ENCODE data around the gene PRKG1.

PRKG1 gene

DNA sequence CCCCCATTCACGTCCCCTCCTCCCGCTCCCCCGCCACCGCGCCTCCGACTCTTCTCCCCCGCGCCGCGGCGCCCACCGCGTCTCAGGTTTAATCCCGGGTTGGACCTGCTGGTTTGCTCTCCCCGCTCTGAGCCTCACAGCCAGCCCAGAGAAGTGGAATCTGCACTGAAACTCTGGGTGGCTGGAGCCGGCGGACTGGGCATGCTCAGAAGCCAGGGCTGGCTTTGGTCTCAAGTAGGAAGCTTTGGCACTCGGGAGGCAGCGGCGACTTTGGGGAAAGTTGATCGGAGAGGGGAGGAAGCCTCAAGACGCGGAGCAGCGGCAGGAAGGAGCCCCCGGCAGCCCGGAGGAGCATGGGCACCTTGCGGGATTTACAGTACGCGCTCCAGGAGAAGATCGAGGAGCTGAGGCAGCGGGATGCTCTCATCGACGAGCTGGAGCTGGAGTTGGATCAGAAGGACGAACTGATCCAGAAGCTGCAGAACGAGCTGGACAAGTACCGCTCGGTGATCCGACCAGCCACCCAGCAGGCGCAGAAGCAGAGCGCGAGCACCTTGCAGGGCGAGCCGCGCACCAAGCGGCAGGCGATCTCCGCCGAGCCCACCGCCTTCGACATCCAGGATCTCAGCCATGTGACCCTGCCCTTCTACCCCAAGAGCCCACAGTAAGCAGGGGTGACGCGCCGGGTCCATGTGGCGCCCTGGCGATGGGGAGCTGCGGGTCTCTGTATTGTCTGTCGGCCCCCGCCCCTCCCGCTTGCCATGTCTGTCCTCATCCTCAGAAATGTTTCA, at the start of gene PRKG1:
Gene PRKG1 (plus strand): TSS at position 250 of the 791 bp plus-strand sequence.
- peak; percentile 58 for DNase-seq

DNA sequence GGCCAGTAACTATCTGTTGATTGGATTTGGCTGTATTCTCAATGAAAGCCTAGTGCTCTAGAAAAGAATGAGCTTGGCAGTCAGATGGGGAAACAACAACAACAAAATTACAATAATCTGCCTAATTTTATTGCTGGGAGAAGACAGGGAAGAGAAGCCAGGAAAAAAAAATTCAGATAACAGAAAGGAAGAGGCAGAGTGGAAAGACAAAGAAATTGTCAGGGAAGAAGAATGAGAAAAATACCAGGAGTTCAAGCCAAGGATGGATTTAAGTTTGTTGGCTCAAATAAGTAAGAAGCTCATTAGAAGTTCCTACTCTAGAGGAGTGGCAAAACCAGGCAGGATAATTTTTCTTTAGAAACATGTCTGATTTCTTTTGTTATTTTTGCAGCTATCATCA, 45.9 kb upstream of the PRKG1 start:
- no peak for DNase-seq

DNA sequence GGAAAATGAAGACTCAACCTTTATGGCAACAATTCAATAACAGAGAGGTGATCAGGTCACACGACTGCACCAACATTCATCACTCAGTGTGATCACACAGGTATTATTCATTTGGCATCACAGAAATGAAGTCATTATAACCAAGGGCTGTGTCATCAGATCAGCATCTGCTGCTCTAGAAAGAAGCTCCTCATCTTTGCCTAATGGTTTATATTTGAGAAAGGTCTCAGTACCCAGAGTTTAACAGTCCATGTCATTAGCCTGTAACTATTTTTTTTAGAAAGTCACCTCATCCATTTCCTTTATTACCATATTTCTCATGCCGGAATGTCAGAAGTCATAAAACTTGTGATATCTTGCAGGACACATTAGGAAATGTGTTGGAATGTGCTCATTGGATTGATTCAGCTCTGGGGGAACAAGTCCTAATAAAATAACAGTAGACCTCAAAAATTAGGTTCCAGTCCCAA, 45.1 kb upstream of the PRKG1 start:
- DNase-seq, result no peak

DNA sequence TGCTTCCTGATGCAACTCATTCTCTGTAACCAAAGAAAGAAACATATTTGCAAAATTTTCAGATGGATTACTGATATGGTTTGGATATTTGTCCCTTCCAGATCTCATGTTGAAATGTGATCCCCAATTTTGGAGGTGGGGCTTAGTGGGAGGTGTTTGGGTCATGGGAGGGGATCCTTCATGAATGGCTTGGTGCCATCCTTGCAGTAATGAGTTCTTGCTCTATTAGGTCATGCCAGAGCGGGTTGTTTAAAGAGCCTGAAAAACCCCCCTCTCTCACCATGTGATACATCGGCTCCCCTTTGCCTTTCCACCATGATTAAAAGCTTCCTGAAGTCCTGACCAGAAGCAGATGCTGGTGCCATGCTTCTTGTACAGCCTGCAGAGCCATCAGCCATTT, 43.8 kb upstream of the PRKG1 start:
- no peak for DNase-seq

DNA sequence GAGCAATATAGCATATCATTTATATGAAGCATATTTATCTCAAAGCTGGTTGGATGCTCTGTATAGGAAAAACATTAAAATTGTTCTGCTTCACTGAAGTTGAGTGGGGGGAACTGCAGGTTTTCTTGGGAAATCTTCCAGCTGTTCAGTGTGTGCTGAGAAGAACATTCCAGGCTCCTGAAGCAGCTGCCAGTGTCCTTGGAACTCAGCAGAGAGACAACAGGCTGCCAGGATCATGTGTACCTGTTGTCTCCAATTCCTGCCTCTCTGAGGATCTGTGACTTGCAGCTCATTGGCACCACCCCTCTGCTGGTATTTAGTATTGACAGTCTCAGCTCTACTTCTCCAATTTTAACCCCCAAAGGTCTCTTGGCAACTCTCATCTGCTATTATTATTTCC, 42.3 kb upstream of the PRKG1 start:
- no peak for DNase-seq

GRCh38 chr10:51034769-51035168, 39.5 kb upstream of the PRKG1 start:
- DNase-seq, result no peak

DNA sequence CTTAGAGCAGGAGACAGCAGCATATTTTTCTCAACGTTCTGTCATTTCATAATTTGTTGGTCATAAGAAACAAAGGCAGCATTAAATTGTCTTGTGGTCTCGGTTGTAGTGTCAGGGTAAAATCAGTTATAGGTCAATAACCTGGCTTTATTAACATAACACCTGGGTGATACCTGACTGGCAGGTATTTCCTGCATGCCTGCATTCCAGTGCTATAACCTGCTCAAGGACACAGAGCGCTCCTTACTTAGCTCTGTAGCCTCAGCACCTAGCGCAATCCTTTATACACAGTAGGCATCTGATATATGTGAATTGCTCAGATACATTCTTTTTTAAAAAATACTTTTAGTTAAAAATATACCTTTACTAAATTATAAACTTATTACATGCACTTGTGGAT, 38.9 kb upstream of the PRKG1 start:
- no peak for DNase-seq

- DNase-seq, result no peak
Measured at GRCh38 chr10:51045871-51046270, 28.4 kb upstream of the PRKG1 start.

DNA sequence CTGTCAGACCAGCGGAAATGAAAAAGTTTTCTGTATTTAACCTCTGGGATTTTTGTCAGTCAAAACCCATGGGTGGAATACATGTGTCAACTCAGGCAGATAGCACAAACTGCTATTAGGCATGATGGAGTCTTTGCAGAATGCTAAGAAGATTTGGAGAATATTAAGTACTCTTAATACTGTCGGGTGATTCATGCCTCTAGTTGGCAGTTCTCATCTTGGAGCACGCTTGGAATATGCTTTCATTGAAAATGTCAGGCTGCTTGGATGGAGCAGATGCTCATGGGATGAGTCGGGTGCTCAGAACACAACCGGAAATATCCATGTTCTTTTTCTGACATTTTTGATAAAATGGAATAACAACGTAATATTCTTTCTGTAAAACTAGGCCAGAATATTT, 27.6 kb upstream of the PRKG1 start:
- no peak for DNase-seq

- no peak for DNase-seq
Measured at GRCh38 chr10:51047857-51048256, 26.4 kb upstream of the PRKG1 start.

- no peak for DNase-seq
Measured at GRCh38 chr10:51048792-51049191, 25.5 kb upstream of the PRKG1 start.

GRCh38 chr10:51052163-51052562, 22.1 kb upstream of the PRKG1 start:
- no peak for DNase-seq

DNA sequence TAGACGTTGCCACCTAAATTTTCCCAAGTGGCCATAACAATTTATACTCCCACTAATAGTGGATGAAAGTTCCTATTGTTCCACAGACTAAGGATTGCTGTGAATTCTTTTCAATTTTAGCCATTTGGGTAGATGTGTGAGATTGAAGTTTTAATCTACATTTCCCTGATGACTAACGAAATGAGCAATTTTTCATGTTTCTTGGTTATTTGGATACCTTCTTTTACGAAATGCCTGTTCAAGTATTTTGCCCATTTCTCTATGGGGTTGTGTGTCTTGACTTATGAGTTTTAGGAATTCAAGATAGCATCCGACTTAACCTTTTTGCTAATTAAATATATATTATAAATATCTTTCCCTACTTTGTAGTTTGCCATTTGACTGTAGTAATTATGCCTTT, 16.4 kb upstream of the PRKG1 start:
- DNase-seq, result no peak

- DNase-seq, result no peak
Measured at GRCh38 chr10:51063166-51063565, 11.1 kb upstream of the PRKG1 start.

- DNase-seq, result peak; percentile 11
Measured at GRCh38 chr10:51063659-51064535, 10.4 kb upstream of the PRKG1 start.

GRCh38 chr10:51066231-51066630, 8.1 kb upstream of the PRKG1 start:
- no peak for DNase-seq

GRCh38 chr10:51072210-51072609, 2.1 kb upstream of the PRKG1 start:
- DNase-seq, result no peak

DNA sequence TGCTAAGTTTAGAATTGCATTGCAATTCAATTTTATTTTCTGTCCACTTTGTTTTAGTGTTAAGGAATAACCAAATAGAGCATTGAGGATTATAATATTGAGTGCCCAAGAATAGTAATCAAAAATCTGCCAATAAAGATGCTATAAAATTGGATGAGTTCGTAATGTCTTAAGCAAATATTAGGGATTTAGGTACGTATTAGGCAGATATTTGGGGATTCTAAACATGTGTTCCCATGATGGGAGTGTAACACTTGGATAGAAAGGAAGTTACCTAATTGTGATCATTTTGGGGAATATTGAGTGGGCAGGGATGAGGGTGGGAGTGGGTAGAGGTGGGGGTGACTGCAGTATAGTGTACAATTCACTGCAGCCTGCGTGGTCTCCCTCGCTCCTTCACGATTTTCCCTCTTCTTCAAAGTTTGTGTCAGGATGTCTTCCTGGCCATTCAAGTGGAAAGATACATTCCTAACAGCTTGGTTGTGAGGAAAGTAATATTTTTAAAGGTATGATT, 1.3 kb upstream of the PRKG1 start:
- no peak for DNase-seq

DNA sequence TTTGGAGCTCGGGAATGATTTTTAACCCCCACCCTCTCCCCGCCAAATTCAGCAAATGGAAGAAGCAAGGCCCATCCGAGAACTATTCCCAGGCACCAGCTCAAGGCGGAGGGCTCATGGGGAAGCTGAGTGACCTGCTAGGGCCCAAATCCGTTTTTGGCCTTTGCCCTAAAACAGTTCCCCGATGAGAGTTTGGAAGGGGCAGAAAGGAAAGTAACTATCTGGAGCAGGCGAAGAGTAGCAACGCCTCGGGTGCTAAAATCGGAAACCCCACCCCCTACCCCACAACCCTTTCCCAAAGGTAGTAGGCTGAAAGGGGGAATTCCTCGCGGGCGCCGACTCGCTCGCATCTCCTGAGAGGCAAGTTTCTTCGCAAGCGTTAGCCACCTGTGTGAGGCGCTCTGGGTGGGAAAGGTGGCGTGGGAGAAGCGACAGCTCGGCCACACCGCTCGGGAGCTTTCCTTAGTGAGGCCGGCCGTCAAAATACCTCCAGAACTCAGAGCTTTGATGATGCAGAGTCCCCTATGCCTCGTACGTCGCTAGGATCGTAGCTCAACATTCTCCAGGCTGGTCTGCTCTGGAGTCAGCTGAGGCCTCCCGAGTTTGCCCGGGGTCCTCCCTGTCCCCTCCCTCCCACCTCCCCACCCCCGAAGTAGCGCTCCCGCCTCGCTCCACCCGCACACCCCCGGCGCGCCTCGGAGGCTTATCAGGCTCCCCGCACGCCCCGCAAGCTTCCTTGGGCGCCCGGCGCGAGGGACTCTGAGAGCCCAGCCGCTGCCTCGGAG, 642 bp upstream of the PRKG1 start:
- DNase-seq, result no peak

GRCh38 chr10:51075043-51075872, 971 bp downstream of the PRKG1 start:
- DNase-seq, result no peak

GRCh38 chr10:51075873-51076229, 1.6 kb downstream of the PRKG1 start:
- no peak for DNase-seq

GRCh38 chr10:51076299-51076841, 2.1 kb downstream of the PRKG1 start:
- DNase-seq, result no peak
